Measurements from ENCODE around the gene ADAMTS9.

Gene ADAMTS9

GRCh38 chr3:64651741-64652241, 36.0 kb downstream of the ADAMTS9 start:
- no peak for DNase-seq

DNA sequence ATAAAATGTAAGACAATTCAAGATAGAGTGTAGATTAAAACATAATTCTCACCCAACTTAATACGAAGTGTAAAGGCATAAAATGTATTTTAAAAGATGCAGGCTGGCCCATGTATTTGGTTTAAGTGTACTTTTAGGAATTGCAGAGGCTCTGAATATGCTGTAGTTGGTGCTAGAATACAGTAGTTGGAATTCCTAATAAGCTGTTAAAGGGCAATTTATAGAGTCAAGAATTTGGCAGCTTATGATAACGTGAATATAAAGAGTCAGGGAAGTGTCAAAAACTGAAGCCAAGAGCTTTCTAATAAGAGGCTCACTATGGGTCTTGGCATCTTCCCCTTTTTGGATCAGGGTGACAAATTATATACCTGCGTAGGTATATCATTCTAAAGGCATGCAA, 36.5 kb downstream of the ADAMTS9 start:
- no peak for DNase-seq

DNA sequence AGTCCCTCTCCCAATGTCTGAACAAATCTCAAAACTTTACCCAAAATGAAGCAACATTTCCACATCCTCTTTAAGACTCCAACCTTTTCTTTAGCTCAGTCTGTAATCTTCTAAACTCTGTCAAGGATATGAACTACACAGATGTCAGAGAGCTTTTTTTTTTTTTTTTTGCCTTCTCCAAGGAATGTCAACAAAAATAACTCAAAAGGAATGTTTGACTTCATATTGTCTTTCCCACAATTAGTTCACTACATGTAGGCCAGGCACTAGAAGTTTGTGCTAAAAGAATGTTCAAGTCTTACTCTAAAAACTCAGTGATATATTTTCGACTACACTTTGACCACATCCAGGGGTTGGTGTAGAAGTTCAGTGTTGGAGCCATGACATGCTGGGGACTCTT, 37.1 kb downstream of the ADAMTS9 start:
- no peak for DNase-seq

GRCh38 chr3:64650096-64650622, 37.6 kb downstream of the ADAMTS9 start:
- no peak for DNase-seq

GRCh38 chr3:64648927-64649906, 38.6 kb downstream of the ADAMTS9 start:
- no peak for DNase-seq

GRCh38 chr3:64647825-64648224, 40.0 kb downstream of the ADAMTS9 start:
- no peak for DNase-seq

GRCh38 chr3:64645243-64645642, 42.6 kb downstream of the ADAMTS9 start:
- DNase-seq: no peak

DNA sequence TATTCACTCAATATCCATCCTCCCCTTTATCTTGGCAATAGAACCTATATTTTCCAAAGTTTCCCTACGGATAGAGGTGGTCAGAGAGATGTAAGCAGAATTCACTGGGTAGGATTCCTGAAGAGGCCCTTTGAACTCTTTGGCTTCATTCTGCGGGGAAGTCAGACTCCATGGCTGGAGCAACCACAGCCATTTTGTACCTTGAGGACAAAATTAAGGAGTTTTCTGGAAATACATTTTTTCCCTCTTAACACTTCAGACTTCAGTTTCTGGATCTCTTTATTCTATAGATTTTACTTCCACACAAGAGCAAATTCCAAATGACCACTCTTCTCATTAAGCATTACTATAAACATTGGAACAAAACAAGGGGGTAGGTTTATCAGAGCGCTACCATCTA, 43.3 kb downstream of the ADAMTS9 start:
- no peak for DNase-seq

- no peak for DNase-seq
Observed at GRCh38 chr3:64642327-64643151, 45.3 kb downstream of the ADAMTS9 start.

DNA sequence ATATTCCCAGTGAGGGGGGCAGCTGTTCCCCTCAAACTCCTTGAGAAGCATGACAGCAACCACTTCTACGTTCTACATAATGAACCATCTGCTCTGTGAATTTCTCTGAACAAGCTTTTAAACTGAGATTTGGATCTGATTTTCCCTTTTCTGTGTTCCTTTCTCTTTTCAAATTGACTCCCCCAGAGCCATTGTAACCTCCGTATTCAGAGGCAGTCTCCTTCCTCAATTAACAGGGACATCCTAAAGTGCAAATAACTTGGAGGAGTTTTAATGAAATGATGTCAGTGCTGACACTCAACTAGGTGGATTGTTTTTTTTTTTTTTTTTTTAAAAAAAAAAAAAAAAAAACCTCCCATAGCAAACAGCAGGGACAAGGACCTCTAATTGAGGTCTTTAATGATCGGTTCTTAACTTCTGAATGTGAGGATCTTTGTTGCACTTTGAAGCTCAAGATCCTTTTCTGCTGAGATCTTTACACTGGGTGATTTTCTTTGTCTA, 48.8 kb downstream of the ADAMTS9 start:
- no peak for DNase-seq

- no peak for DNase-seq
Observed at GRCh38 chr3:64638511-64638910, 49.3 kb downstream of the ADAMTS9 start.

- no peak for DNase-seq
Observed at GRCh38 chr3:64634417-64634816, 53.4 kb downstream of the ADAMTS9 start.

DNA sequence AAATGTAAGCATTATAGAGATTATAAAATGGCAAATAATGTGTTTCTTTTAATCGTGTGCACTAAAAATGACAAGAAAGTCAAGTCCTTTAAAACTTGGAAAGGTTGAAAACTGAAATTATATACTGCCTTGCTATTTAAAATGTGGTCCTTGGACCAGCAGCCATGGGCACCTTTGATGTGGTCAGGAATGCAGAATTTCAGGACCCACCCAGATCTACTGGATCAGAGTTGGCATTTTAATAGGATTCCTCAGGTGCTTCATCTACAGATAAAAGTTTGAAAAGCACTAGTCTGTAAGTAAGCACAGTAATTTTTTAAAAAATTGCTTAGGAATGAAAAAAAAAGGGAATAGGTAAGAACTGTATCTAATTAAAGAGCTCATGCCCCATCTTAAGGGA, 55.8 kb downstream of the ADAMTS9 start:
- no peak for DNase-seq

DNA sequence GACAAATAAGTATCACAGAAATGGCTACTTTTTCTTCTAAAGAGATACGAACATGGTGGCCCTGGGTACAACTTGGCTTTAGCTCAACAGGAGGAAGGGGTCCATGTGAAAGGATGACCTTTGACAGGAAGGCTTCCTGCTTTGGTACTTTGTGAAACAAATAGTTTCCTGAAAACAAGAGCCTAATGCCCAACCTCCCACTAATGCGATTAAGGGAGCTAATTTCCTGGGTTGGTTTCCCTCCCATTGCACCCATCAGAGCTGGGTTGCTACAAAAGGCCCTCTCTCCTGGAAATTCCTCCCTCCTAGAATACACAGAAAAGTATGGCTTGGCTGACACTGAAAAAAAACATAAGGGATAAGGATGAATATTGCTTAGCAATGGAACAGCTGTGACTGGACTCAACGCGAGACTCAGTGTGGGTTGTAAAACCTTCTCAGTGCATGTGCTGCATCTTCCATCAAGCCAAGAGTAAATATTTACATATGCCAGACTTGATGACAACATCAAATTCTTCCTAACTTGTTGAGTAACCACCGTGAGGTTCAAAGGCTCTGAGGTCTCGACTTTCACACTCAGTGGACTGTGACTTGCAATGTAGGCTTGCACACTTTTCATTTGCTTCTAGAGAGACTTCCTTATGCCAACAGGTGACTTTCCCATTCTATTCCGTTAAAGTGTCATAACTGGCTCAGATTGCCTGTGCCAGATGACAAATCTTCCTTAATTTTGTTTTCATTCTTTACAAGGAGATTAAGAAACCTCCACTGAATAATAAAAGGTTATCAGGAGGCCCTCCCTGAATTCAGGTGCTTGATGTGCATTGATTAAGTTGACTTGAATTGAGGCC, 60.1 kb downstream of the ADAMTS9 start:
- no peak for DNase-seq

DNA sequence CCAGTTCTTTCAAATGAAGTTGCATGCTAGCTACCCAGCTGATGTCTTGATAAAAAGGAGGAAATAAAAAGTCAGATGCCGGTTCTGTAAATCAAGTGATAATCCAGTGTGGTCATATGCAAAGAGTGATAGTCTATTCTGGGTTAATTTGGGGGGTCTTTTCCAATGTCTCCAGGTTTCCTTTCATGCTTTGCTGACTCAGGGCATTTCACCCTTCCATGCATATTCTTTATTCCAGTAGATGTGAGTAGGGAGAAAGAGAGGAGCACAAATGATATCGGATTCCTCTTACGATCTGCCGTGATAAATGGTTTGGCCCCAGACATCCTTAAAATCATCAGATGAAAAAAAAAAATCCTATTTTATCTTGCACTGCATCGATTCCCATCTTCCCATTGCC, 60.8 kb downstream of the ADAMTS9 start:
- DNase-seq: no peak

DNA sequence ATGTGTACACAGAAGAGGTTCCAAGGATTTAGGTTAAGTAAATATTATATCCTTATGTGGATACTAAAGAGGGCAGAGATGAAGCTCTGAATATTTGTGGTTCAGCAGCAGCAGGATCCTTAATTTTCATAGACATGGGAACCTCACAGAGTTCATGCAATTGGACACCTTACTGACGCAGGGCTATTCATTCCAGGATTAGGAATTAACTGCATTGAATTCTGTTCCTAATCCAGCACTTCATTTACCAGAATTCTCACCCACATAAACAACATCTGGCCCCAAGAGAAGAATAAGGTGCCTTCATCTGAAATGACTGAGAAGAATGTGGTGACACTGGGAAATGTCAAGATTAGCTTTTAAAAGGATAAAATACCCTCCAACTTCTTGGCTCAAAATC, 62.4 kb downstream of the ADAMTS9 start:
- DNase-seq: no peak

DNA sequence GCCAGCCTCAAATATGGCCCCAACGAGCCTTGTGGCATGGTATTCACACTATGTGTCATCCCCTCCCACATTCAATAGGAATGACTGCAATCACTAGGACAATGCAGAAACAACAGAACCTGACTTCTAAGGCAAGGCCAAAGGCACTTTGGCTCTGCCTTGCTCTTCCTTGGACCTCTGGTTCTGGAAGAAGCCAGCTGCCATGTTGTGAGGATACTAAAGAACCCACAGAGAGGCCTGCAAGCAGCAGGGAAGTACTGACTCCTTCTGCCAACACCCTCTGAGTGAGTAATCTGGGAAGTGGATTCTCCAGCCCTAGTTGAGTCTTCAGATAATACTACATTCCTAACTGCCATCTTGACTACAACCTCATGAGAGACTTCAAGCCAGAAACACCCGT, 64.7 kb downstream of the ADAMTS9 start:
- DNase-seq: no peak

DNA sequence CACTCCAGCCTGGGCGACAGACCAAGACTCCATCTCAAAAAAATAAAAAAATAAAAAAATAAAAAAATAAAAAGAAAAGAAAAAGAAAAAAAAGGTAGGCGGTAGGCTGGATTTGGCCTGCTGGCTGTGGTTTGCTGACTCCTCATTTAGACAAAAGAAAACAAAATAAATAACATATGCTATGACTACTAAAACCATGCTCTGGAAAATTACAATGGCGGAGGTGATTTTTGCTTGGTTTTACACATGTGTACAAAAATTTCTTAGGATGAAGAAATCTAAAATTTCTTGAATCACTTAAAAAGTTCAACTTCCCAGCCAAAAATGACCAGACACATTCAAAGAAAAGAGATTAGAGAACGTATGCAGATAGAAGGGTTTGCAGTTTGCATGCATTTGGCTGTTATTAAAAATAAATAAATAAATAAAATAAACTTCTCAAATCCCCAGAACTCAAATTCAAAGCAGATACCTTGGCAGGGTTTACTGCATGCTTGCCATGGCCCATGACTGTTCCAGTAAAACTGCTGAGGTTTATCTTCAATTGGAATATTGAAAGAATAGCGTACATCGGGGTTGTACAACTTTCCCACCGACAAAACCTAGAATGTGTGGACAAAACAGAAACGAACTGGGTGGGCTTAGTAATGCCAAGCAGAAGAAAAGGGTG, 65.9 kb downstream of the ADAMTS9 start:
- DNase-seq: no peak

DNA sequence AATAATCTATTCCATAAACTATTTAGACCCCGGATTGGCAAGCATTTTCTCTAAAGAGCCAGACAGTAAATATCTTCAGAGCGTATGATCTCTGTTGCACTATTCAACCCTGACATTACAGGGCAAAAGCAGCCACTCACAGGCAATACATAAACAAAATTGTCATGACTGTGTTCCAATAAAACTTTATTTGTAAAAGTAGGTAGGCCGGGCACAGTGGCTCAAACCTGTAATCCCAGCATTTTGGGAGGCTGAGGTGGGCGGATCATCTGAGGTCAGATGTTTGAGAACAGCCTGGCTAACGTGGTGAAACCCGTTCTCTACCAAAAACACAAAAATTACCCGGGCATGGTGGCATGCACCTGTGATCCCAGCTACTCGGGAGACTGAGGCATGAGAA, 66.5 kb downstream of the ADAMTS9 start:
- no peak for DNase-seq

DNA sequence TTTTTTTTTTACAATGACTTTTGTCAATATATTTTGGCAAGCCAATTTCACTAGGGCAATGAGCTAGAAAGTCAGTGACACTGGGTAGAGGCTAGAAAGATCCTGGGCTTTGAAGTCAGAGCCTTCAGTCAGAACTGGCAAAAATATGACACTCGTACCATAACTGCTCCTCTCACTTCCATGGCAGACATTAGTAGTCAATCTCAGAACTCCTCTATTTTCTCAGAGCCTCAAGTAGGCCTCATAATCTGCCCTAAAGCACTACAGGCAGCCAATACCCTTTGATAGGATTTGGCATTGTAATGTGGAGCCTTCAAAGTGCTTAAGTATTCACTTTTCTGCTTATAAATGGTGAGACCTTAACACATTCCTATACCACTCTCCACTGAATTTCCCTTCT, 67.8 kb downstream of the ADAMTS9 start:
- DNase-seq: no peak

GRCh38 chr3:64619216-64619615, 68.6 kb downstream of the ADAMTS9 start:
- no peak for DNase-seq

DNA sequence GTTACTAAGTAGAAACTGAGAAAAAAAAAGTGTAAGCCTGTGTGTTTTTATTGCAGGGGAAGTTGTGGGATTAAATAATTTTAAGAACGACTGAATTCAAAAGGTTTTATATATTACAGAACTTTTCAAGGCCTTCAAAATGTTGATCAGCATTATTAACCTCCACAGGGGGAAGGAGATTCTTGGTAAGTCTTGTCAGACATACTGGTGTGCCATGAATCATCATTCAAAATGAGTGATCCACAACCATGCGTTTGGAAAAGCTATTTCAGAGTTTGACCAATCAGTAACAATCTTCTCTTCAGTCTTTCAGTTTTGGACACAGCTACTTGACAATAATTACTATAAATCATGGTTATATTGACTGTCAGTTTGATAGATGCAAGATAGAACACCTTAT, 70.2 kb downstream of the ADAMTS9 start:
- no peak for DNase-seq

Measured in activated gamma-delta T cell (primary cell).